IPS-18a (cell line): ENCODE data around the gene AGPAT4.

Experiments used
- H3K27ac ChIP-seq: one replicate; pipeline ENCODE4 v1.5.1; 2013; ENCODE audit warnings: low read length
- H3K27me3 ChIP-seq: one replicate; pipeline ENCODE4 v1.6.1; 2013; ENCODE audit warnings: mild to moderate bottlenecking, low read length; ENCODE audit not compliant: control insufficient read depth, insufficient read depth
- H3K36me3 ChIP-seq: one replicate; pipeline ENCODE4 v1.6.1; 2013; ENCODE audit warnings: low read depth, low read length; ENCODE audit not compliant: control insufficient read depth
- H3K4me1 ChIP-seq: one replicate; pipeline ENCODE4 v1.6.1; 2013; ENCODE audit warnings: low read depth, low read length; ENCODE audit not compliant: control insufficient read depth
- H3K4me3 ChIP-seq: one replicate; pipeline ENCODE4 v1.5.1; 2013; ENCODE audit warnings: low read length
- H3K9ac ChIP-seq: one replicate; pipeline ENCODE4 v1.6.1; 2013; ENCODE audit warnings: mild to moderate bottlenecking, low read length, moderate library complexity
- H3K9me3 ChIP-seq: one replicate; pipeline ENCODE4 v1.6.1; 2013; ENCODE audit warnings: low read depth, low read length; ENCODE audit not compliant: control insufficient read depth

AGPAT4 gene

DNA sequence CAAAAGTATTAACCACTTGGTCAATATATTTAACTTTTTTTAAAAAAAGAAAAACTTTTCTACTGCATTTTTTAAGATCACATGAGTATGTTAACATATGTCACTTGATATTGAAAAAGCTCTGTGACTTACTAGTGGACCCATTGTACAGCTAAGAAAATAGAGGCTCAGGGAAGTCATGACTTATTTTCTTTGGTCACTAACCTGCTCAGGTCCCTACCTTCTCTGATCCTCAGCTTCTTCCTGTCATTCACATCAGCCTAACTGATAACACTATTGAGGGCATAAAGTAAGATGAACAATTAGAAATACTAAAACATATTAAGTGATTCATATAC is 19.8 kb downstream of the AGPAT4 start:
- no peaks in the 10 kb centered on the region for H3K27me3 ChIP-seq
- no peaks in the 10 kb centered on the region for H3K9me3 ChIP-seq
- no peak overlapping the region for H3K4me3 ChIP-seq
- H3K4me1 ChIP-seq = peaks cover 23% of the 10 kb centered on the region
- H3K27ac ChIP-seq = no peak overlapping the region
- no peaks in the 10 kb centered on the region for H3K36me3 ChIP-seq
- H3K9ac ChIP-seq = no peak overlapping the region

DNA sequence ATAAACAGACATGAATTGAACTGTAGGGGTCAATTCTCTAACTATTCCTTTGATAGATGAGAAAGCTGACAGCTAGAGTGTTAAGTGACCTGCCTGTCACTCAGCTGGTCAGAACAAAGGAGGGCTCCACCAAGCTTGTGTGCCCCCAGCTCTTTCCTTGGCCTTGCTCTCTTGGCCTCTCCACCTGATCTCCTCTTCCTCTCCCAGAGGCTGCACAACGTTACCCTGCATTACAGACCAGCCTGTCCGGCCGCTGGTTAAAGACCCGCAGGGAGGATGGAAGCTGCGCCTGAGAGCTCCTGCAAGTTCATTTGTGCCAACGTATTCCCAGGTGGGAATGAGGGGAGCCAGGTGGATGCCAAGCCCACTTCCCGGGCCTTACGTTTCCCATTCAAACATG is 22.5 kb downstream of the AGPAT4 start:
- H3K27me3 ChIP-seq = no peaks in the 10 kb centered on the region
- peaks cover 16% of the 10 kb centered on the region for H3K4me1 ChIP-seq
- no peak overlapping the region for H3K4me3 ChIP-seq
- no peak overlapping the region for H3K27ac ChIP-seq
- H3K9me3 ChIP-seq = no peaks in the 10 kb centered on the region
- H3K9ac ChIP-seq = no peak overlapping the region
- no peaks in the 10 kb centered on the region for H3K36me3 ChIP-seq

DNA sequence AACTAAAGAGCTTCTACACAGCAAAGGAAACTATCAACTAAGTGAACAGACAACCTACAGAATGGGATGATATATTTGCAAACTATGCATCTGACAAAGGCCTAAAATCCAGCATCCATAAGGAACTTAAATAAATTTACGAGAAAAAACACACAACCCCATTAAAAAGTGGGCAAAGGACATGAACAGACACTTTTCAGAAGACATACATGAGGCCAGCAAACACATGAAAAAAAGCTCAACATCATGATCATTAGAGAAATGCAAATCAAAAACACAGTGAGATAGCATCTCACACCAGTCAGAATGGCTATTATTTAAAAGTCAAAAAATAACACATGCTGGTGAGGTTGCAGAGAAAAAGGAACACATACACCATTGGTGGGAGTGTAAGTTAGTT is 24.5 kb downstream of the AGPAT4 start:
- no peaks in the 10 kb centered on the region for H3K36me3 ChIP-seq
- peaks cover 17% of the 10 kb centered on the region for H3K4me1 ChIP-seq
- H3K27me3 ChIP-seq = no peaks in the 10 kb centered on the region
- H3K4me3 ChIP-seq = no peak overlapping the region
- H3K9me3 ChIP-seq = no peaks in the 10 kb centered on the region
- H3K27ac ChIP-seq = no peak overlapping the region
- no peak overlapping the region for H3K9ac ChIP-seq

DNA sequence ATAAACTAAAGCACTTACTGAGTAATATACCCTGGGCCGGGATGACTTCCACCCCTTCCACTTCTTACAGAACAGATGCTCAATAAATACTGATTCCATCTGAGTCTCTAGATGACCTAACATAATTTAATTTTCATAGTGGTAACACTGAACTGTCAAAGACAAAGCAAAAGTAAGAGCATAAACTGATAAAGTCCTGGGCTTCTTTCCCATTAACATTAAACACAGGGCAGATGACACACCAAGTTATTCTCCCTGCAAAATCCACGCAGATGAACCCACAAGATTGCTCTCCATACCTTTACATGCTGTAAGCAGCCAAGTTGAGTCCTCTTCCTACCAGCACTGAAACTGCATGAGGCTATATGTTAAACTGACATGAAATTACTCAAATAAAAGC is 27.1 kb downstream of the AGPAT4 start:
- Histone ChIP-seq H3K9me3 (no peaks in the 10 kb centered on the region), H3K27ac (no peak overlapping the region), H3K4me1 (peaks cover 28% of the 10 kb centered on the region), H3K36me3 (no peaks in the 10 kb centered on the region), H3K4me3 (no peak overlapping the region), H3K27me3 (no peaks in the 10 kb centered on the region), H3K9ac (no peak overlapping the region)

DNA sequence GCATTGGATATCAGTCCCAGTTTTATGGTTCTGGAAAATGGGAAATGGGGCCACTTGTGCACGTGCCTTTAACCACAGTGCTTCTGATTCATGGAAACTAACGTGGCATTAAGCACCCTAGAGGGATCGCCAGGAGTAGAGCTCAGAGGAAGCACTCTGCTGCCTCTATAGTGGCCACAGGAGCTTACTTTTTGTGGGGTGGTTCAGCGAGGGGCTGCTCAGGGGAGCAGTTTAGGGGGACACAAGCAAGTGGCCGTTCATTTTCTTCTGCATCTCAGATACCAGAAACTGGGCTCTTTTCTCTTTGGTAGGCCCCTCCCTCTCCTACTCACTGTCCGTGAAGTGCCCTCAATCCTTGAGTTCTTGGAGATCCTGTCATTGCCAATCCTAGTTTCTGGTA is 28.5 kb downstream of the AGPAT4 start:
- Histone ChIP-seq H3K4me3 (no peak overlapping the region), H3K4me1 (peaks cover 21% of the 10 kb centered on the region)

DNA sequence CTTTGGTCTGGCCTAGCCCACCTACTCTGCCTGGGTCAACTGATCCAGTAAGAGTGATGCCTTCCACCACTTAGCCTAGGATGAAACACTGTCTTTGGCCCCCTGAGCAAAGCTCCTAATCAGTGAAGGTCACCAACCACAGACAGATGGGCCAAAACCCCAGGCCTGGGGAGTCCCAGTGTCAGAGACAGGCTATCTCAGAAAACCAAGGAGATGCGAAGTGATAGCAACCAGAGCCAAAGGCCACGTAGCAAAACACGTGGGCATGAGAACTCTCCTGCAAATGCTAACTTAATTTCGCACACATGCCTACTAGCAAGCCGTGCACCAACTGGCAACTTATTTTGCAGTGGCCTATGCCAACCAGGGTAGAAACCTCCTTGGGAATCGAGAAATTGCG is 29.1 kb downstream of the AGPAT4 start:
- Histone ChIP-seq H3K36me3 (no peaks in the 10 kb centered on the region), H3K4me1 (peaks cover 21% of the 10 kb centered on the region), H3K9me3 (no peaks in the 10 kb centered on the region), H3K9ac (no peak overlapping the region), H3K27me3 (no peaks in the 10 kb centered on the region), H3K27ac (no peak overlapping the region), H3K4me3 (no peak overlapping the region)

More for the DNA sequence above, 28.5 kb downstream of the AGPAT4 start:
- Histone ChIP-seq H3K36me3 (no peaks in the 10 kb centered on the region), H3K27ac (no peak overlapping the region), H3K9me3 (no peaks in the 10 kb centered on the region), H3K9ac (no peak overlapping the region), H3K27me3 (no peaks in the 10 kb centered on the region)

DNA sequence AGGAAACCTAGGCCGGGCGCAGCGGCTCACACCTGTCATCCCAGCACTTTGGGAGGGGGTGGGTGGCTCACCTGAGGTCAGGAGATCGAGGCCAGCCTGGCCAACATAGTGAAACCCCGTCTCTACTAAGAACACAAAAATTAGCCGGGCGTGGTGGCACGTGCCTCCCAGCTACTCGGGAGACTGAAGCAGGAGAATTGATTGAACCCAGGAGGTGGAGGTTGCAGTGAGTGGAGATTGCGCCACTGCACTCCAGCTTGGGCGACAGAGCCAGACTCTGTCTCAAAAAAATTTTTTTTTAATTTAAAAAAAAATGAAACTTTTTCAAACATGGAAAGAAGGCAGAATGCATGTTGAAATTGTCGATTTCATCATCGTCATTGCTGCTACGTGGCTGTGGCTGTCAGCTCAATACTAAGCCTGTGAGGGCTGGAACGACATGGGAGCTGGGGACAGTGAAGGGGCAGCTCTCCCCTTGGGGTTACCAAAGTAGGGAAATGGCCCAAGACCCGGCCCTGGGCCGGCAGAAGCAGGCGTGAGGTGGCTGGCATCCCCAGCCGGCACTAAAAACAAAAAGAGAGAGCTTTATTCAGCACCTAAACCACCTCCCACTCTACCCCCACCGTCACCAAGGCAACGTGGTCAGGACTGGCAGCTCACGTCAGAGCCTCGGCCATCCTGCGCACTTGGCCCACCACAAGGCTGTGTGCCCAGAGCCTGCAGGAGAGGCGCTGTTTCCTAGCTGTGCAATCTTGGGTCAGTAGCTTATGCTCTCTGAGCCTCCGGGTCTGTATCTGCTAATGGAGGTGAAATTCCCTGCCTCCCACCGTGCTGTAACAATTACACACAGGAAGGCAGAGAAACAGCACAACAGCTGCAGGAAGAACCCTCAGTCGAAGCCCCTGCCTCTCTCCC is 30.8 kb downstream of the AGPAT4 start:
- Histone ChIP-seq H3K27me3 (no peaks in the 10 kb centered on the region), H3K4me3 (no peak overlapping the region), H3K9ac (no peak overlapping the region)

DNA sequence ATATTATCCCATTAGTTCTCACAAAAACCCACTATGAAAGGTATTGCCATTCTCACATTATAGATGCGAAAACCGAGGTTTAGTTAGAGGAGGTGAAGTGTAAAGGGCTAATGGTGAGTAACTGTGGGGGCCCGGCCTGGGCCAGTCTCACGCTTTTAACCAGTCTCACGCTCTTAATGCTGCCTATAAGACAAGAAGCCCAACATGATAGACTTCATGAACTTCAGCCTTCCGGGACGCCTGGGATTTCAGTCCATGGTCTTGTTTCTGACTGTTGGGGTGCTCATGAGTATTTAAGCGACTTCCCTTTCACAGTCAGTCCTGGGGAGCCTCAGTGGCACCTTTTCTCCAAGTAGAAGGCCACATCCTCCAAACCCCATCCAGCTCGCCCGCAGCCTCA is 31.7 kb downstream of the AGPAT4 start:
- Histone ChIP-seq H3K4me1 (peaks cover 26% of the 10 kb centered on the region), H3K9ac (no peak overlapping the region), H3K9me3 (no peaks in the 10 kb centered on the region), H3K27ac (no peak overlapping the region), H3K4me3 (no peak overlapping the region), H3K27me3 (no peaks in the 10 kb centered on the region), H3K36me3 (no peaks in the 10 kb centered on the region)

More for the DNA sequence above, 30.8 kb downstream of the AGPAT4 start:
- H3K36me3 ChIP-seq = no peaks in the 10 kb centered on the region
- H3K9me3 ChIP-seq = no peaks in the 10 kb centered on the region
- H3K27ac ChIP-seq = no peak overlapping the region
- H3K4me1 ChIP-seq = peaks cover 25% of the 10 kb centered on the region

DNA sequence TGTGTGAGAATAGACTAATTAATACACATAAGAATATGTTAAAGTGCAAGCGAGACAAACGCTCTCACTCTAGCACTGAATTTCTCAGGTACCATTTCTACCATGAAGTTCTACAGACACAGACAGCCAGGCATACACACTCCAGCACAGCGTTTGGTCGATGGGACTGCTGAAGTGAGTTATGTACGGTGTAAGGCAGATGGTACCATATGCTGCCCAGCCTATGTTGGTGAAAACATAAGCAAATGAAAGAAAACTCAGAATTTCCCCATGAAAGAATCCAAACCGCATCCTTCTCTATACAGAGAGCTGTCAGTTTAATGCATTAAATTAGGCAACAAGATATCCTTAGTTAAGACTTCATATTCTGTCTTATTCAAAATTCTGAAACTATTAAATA is 34.9 kb downstream of the AGPAT4 start:
- H3K36me3 ChIP-seq = no peaks in the 10 kb centered on the region
- H3K27me3 ChIP-seq = no peaks in the 10 kb centered on the region
- no peak overlapping the region for H3K4me3 ChIP-seq
- H3K9ac ChIP-seq = no peak overlapping the region
- peaks cover 29% of the 10 kb centered on the region for H3K4me1 ChIP-seq
- no peaks in the 10 kb centered on the region for H3K9me3 ChIP-seq
- H3K27ac ChIP-seq = no peak overlapping the region

DNA sequence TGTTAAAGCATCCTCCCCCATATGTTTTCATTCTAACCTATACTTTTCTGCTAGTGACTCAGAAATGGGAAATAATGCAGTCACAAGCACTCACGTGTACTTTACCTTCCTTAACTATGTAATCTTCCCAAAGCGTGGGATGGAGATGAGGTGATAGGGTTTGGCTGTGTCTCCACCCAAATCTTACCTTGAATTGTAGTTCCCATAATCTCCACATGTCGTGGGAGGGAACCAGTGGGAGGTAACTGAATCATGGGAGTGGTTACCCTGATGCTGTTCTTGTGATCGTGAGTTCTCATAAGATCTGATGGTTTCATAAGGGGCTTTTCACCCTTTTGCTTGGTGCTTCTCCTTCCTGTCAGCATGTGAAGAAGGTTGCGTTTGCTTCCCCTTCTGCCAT is 35.4 kb downstream of the AGPAT4 start:
- peaks cover 25% of the 10 kb centered on the region for H3K4me1 ChIP-seq
- no peak overlapping the region for H3K27ac ChIP-seq
- no peaks in the 10 kb centered on the region for H3K36me3 ChIP-seq
- no peaks in the 10 kb centered on the region for H3K27me3 ChIP-seq
- no peak overlapping the region for H3K4me3 ChIP-seq
- H3K9ac ChIP-seq = no peak overlapping the region
- no peaks in the 10 kb centered on the region for H3K9me3 ChIP-seq

DNA sequence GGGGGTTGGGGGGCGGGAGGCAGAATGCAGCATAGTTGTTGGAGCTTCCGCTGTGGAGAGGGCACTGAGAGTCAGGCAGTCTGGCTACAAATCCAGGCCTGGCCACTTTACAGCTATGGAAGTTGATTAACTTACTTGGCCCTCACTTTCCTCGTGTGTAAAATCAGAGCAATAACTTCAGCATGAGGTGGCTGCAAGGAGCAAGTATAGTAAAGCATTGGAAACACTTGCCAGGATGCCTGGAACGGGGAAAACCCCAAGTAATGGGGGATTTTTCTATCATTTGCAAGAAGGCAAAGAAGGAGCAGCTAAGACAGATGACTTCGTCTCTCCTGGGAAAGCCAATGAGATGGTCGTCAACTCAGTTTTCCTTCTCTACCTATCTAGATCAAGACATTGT is 35.8 kb downstream of the AGPAT4 start:
- Histone ChIP-seq H3K27me3 (no peaks in the 10 kb centered on the region), H3K36me3 (no peaks in the 10 kb centered on the region), H3K4me3 (no peak overlapping the region), H3K27ac (no peak overlapping the region), H3K9me3 (no peaks in the 10 kb centered on the region), H3K9ac (no peak overlapping the region), H3K4me1 (peaks cover 21% of the 10 kb centered on the region)

DNA sequence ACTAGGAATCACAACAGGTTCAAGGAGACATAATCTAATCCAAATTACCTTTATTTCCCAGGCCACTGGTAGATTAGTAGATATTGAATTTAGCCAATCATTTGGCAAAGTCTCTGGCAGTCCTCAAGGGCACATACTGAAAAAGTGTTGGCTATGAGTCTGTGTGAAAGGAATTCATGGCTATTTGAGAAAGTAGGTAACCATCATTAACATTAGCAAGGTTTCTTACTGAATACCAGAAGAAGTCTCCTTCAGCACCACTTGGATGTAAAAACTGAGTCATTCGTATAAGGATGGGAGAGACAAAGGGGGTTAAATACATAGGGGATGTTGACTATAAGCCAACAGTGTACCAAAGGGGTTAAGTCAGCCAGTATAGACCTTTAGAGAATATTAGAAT is 36.7 kb downstream of the AGPAT4 start:
- Histone ChIP-seq H3K36me3 (no peaks in the 10 kb centered on the region), H3K9me3 (no peaks in the 10 kb centered on the region), H3K27ac (no peak overlapping the region), H3K4me1 (peaks cover 19% of the 10 kb centered on the region), H3K4me3 (no peak overlapping the region), H3K9ac (no peak overlapping the region), H3K27me3 (no peaks in the 10 kb centered on the region)
